Upper lobe of left lung (tissue), 4 donors: Measurements from ENCODE around the gene KLHL26.

Source experiments
- EP300 ChIP-seq, 4 donors: sonication (generic); formaldehyde crosslinking; IDR thresholded peaks; one replicate each; pipeline ENCODE4 v1.5.1; 2017; ENCODE audit warnings: antibody characterized with exemption in 4 of 4, control low read depth in 2 of 4
- POLR2A ChIP-seq, 4 donors: fragments of 450-650 bp; IDR thresholded peaks; one replicate each; pipeline ENCODE4 v1.5.1; 2016 to 2017; ENCODE audit warnings: antibody characterized with exemption in 4 of 4, mild to moderate bottlenecking in 2 of 4
- POLR2AphosphoS5 ChIP-seq, 2 donors: sonication (generic); formaldehyde crosslinking; IDR thresholded peaks; one replicate each; pipeline ENCODE4 v1.5.1; 2017; ENCODE audit warnings: antibody characterized with exemption in 2 of 2
- TF ChIP-seq, protein P1 (sequence below), 6 experiments: fragments of 450-650 bp in 4 of 6; fragments of 200-600 bp in 2 of 6; sonication (generic) in 2 of 6; IDR thresholded peaks; one replicate each; pipeline ENCODE4 v1.5.1; 2016 to 2019; ENCODE audit warnings: antibody characterized with exemption in 6 of 6

DNA sequence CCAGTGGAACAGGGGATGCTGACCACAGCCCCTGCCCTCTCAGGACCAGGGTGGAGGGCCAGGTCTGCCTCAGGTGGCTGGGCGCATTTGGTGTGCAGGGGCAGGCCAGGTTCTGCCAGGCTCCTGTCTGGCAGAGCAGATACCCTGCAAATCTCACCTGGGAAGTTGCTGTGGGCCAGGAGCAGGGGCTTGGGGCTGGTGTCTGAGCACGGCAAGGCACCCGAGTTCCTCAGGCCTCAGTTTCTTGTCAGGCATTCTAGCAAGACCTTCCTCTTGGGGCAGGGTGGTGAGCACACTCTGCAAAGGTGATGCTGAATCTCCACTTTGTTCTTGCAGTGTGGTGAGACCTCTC is 47.8 kb downstream of the KLHL26 start:
- no peak for TF ChIP-seq POLR2A (IDR thresholded peaks at IDR 0.05)
- TF ChIP-seq, protein P1, sequence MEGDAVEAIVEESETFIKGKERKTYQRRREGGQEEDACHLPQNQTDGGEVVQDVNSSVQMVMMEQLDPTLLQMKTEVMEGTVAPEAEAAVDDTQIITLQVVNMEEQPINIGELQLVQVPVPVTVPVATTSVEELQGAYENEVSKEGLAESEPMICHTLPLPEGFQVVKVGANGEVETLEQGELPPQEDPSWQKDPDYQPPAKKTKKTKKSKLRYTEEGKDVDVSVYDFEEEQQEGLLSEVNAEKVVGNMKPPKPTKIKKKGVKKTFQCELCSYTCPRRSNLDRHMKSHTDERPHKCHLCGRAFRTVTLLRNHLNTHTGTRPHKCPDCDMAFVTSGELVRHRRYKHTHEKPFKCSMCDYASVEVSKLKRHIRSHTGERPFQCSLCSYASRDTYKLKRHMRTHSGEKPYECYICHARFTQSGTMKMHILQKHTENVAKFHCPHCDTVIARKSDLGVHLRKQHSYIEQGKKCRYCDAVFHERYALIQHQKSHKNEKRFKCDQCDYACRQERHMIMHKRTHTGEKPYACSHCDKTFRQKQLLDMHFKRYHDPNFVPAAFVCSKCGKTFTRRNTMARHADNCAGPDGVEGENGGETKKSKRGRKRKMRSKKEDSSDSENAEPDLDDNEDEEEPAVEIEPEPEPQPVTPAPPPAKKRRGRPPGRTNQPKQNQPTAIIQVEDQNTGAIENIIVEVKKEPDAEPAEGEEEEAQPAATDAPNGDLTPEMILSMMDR (IDR thresholded peaks at IDR 0.05), result no peak
- no peak for TF ChIP-seq POLR2AphosphoS5 (IDR thresholded peaks at IDR 0.05)
- no peak for TF ChIP-seq EP300 (IDR thresholded peaks at IDR 0.05)
